GM13977 (cell line): ENCODE measurements around the gene CORO6.
A peak's percentile ranks its signal among the peaks of the same experiment; 100 is the strongest.

Source experiments
- DNase-seq: peaks from one replicate; pipeline ENCODE4 v3.0.0; 2012; ENCODE audit warnings: low spot score
- in situ Hi-C: fragments of 300-500 bp; cut with MboI; formaldehyde crosslinking; loops from one replicate; pipeline ENCODE4 v1.12.0; 2022; ENCODE audit warnings: low sequenced_read_pairs, low pct_unique_long_range_greater_than_20kb, mixed read lengths, inconsistent platforms; ENCODE audit not compliant: unreplicated experiment
- TF ChIP-seq, protein P1 (sequence below): IDR thresholded peaks from 2 replicates; pipeline ENCODE4 v1.5.1; 2012; ENCODE audit warnings: mild to moderate bottlenecking, control low read depth; ENCODE audit not compliant: insufficient read depth; ENCODE audit errors: extremely low read depth, missing control alignments

The CORO6 gene

GRCh38 chr17:29575511-29576213, 47.0 kb downstream of the CORO6 start:
- TF ChIP-seq, protein P1, sequence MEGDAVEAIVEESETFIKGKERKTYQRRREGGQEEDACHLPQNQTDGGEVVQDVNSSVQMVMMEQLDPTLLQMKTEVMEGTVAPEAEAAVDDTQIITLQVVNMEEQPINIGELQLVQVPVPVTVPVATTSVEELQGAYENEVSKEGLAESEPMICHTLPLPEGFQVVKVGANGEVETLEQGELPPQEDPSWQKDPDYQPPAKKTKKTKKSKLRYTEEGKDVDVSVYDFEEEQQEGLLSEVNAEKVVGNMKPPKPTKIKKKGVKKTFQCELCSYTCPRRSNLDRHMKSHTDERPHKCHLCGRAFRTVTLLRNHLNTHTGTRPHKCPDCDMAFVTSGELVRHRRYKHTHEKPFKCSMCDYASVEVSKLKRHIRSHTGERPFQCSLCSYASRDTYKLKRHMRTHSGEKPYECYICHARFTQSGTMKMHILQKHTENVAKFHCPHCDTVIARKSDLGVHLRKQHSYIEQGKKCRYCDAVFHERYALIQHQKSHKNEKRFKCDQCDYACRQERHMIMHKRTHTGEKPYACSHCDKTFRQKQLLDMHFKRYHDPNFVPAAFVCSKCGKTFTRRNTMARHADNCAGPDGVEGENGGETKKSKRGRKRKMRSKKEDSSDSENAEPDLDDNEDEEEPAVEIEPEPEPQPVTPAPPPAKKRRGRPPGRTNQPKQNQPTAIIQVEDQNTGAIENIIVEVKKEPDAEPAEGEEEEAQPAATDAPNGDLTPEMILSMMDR, result no peak
- DNase-seq, result no peak
- in situ Hi-C loops, result no loop called here

- TF ChIP-seq, protein P1, result no peak
- in situ Hi-C loops, result no loop called here
- no peak for DNase-seq
These were observed 47.8 kb downstream of the CORO6 start for GRCh38 chr17:29574732-29575510.

- TF ChIP-seq, protein P1, result no peak
- DNase-seq, result no peak
- in situ Hi-C loops, result no loop called here
These were observed 48.6 kb downstream of the CORO6 start for GRCh38 chr17:29573871-29574731.

- no peak for DNase-seq
- TF ChIP-seq, protein P1, result no peak
- in situ Hi-C loops, result no loop called here
These were observed 49.2 kb downstream of the CORO6 start for GRCh38 chr17:29573558-29573869.

DNA sequence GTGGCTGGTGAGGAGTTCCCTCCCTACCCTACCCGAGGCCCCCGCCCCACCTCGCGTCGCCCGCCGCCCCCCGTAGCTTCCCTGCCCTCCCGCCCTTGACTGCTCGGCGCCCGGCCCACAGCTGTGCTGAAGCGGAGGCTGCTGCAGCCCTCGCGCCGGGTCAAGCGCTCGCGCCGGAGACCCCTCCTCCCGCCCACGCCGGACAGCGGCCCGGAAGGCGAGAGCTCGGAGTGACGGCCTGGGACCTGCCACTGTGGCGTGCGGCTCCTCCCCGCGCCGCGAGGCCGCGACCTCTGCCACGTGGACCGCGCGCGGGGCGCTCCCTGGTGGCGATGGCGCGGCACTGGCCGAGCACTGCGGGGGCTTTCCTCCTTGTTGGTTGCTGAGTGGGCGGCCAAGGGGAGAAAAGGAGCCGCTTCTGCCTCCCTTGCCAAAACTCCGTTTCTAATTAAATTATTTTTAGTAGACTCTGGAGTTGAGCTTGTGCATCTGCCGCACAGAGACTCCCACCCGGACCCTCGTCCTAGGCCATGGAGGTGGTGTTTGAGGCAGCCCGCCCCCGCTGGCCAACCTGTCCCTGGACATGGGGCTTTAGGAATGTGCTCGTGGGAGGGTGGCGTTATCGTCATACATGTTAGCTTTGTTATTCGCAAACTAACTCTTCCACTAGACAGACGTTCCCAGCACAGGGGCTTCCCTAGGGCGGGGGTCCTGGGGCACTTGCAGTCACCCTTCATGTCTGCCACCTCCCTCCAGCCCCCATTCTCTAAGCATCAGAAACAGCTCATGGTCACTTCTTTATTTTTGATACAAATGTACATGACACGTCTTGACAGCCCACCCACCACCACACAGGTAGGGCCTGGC, 49.8 kb downstream of the CORO6 start:
- TF ChIP-seq, protein P1, result peak; percentile 91
- in situ Hi-C loops, result no loop called here
- peak; percentile 76 for DNase-seq
